ENCODE data around the gene AKAP6. TPM values are rescaled to one million over a fixed set of nuclear protein-coding genes. Genes with fewer than 3 reads are reported as not detected.

AKAP6 gene
- total RNA-seq, 1 donor from 2014 or later: 8.5 TPM

DNA sequence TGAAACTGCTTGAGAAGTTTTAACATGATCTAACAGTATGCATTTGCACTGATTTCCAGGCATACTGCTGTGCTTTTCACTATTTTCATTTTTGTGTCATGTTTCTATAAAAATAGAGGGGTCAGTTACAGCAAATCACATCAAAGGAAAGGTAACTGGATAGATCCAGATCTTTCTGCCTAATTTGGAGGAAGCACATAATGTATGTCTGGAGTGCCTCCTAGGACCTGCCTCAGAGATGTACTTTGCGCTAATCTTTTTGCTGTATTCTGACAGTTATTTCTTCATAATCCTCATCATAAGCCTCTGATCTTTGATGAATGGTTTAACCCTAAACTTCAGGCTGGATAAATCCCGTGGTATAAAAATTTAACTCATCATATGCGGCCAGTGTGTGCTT is 498.4 kb downstream of the AKAP6 start:
- no peak for DNase-seq (ENCODE audit: low spot score in 2 of 2, unreplicated experiment in 2 of 2)
- TF ChIP-seq, protein P1, sequence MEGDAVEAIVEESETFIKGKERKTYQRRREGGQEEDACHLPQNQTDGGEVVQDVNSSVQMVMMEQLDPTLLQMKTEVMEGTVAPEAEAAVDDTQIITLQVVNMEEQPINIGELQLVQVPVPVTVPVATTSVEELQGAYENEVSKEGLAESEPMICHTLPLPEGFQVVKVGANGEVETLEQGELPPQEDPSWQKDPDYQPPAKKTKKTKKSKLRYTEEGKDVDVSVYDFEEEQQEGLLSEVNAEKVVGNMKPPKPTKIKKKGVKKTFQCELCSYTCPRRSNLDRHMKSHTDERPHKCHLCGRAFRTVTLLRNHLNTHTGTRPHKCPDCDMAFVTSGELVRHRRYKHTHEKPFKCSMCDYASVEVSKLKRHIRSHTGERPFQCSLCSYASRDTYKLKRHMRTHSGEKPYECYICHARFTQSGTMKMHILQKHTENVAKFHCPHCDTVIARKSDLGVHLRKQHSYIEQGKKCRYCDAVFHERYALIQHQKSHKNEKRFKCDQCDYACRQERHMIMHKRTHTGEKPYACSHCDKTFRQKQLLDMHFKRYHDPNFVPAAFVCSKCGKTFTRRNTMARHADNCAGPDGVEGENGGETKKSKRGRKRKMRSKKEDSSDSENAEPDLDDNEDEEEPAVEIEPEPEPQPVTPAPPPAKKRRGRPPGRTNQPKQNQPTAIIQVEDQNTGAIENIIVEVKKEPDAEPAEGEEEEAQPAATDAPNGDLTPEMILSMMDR (IDR thresholded peaks at IDR 0.05; ENCODE audit: unreplicated experiment): no peak
- no peaks in the 10 kb centered on the region for H3K36me3 Mint-ChIP-seq
- no peaks in the 10 kb centered on the region for H3K27me3 Mint-ChIP-seq (ENCODE audit: low read depth)
- peaks cover 31% of the 10 kb centered on the region for H3K4me1 Mint-ChIP-seq
- H3K9me3 Mint-ChIP-seq: no peaks in the 10 kb centered on the region
- H3K27ac Mint-ChIP-seq: peak overlapping the region; percentile 5
- H3K4me3 Mint-ChIP-seq: no peak overlapping the region

DNA sequence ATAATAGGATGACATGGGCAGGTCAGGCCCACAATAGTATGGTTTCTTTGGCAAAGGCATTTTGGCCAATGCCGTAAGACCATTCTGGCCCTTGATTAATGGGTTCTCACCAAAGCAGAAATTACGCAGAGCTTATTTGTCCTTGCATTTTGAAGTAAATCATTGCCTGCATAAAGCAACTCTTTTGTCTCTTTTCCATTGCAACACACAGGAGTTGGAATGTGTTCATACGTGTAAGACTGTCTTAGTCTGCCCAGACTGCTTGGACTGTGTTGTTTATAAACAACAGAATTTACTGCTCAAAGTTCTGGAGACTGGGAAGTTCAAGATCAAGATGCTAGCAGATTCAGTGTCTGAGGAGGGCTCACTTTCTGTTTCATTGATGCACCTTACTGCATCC is 506.8 kb downstream of the AKAP6 start:
- no peaks in the 10 kb centered on the region for H3K27me3 Mint-ChIP-seq (ENCODE audit: low read depth)
- no peaks in the 10 kb centered on the region for H3K36me3 Mint-ChIP-seq
- H3K27ac Mint-ChIP-seq: no peak overlapping the region
- H3K9me3 Mint-ChIP-seq: no peaks in the 10 kb centered on the region
- H3K4me3 Mint-ChIP-seq: no peak overlapping the region
- TF ChIP-seq, protein P1 (IDR thresholded peaks at IDR 0.05; ENCODE audit: unreplicated experiment): no peak
- DNase-seq (ENCODE audit: low spot score in 2 of 2, unreplicated experiment in 2 of 2): no peak
- H3K4me1 Mint-ChIP-seq: no peaks in the 10 kb centered on the region

DNA sequence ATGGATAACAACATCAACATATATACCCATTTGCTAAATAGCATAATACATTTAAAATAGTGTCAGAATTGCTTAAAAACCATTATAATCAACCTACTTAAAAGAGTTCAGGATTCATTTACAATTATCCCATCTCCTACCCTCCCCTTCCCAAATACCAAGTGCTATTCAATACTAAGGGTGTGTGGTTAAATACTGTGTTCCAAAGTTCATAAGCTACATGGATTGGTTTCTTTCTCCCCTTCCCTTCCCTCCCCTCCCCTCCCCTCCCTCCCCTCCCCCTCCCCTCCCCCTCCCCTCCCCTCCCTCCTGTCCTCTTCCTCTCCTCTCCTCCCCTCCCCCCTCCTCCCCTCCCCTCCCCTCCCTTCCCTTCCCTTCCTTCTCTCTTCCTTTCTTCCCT is 512.6 kb downstream of the AKAP6 start:
- DNase-seq (ENCODE audit: low spot score in 2 of 2, unreplicated experiment in 2 of 2): no peak
- H3K4me1 Mint-ChIP-seq: no peaks in the 10 kb centered on the region
- no peak overlapping the region for H3K27ac Mint-ChIP-seq
- TF ChIP-seq, protein P1 (IDR thresholded peaks at IDR 0.05; ENCODE audit: unreplicated experiment): no peak
- peaks cover 10% of the 10 kb centered on the region for H3K27me3 Mint-ChIP-seq (ENCODE audit: low read depth)
- no peaks in the 10 kb centered on the region for H3K36me3 Mint-ChIP-seq
- no peaks in the 10 kb centered on the region for H3K9me3 Mint-ChIP-seq
- no peak overlapping the region for H3K4me3 Mint-ChIP-seq

DNA sequence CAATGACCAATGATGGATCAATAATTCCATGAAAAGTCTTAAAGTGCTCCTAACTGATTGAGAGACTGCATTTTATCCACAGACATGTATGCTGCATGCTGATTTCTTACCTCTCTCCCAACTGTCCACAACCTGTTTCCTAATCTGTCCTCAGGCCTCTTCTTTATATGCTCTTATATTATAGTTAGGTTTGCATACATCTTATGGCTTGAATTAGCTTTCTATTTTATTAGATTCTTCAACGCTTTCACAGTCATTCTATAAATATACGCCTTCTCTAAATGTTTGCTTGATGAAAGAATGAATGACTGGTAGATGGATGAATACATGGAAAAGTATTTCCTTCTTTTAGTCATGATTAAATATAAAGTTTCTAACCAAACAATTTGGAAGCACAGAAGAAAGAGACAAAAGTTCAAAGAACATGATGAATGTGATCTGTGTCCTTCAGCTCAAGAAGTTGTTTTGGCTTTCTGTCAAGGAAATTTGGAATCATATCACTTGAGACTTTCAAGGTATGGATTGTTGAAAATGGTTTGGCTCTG is 517.8 kb downstream of the AKAP6 start:
- no peak overlapping the region for H3K4me3 Mint-ChIP-seq
- TF ChIP-seq, protein P1 (IDR thresholded peaks at IDR 0.05; ENCODE audit: unreplicated experiment): no peak
- no peaks in the 10 kb centered on the region for H3K36me3 Mint-ChIP-seq
- peaks cover 18% of the 10 kb centered on the region for H3K9me3 Mint-ChIP-seq
- no peak overlapping the region for H3K27ac Mint-ChIP-seq
- H3K27me3 Mint-ChIP-seq (ENCODE audit: low read depth): peaks cover 10% of the 10 kb centered on the region
- DNase-seq (ENCODE audit: low spot score in 2 of 2, unreplicated experiment in 2 of 2): no peak
- no peaks in the 10 kb centered on the region for H3K4me1 Mint-ChIP-seq

DNA sequence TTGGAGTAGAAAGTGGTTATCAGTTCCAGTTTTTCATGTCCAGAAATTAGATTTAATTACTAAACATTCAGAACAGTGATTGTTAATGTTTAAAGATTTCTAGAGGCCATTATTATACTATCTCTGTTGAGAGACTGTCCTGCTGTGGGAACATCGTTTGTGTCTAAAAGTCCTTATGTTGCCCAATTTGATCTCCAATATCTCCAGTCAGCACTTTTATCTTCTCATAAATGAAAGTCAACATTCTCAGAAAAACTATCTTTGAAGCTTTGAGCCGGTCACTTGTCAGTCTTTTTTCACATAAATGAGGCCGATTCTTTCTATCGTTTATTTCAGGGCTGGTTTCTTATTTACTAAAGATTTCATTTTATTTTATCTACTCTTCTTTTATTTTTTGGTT is 518.8 kb downstream of the AKAP6 start:
- Mint-ChIP-seq H3K27ac (no peak overlapping the region), H3K4me1 (no peaks in the 10 kb centered on the region), H3K9me3 (peaks cover 21% of the 10 kb centered on the region), H3K4me3 (no peak overlapping the region), H3K27me3 (ENCODE audit: low read depth) (peaks cover 10% of the 10 kb centered on the region), H3K36me3 (no peaks in the 10 kb centered on the region)
- DNase-seq (ENCODE audit: low spot score in 2 of 2, unreplicated experiment in 2 of 2): no peak
- TF ChIP-seq, protein P1 (IDR thresholded peaks at IDR 0.05; ENCODE audit: unreplicated experiment): no peak

All from mesothelial cell of epicardium (in vitro differentiated cells).